C4-2B (cell line): ENCODE data around the gene CRYAB.

Source experiments
- H3K27ac ChIP-seq: fragments of 450-650 bp; 2 replicates; pipeline ENCODE4 v1.5.1; 2017
- CTCF ChIP-seq: fragments of 450-650 bp; conservative IDR thresholded peaks from 2 replicates; pipeline ENCODE4 v1.5.1; 2017; ENCODE audit warnings: mild to moderate bottlenecking
- ZFX ChIP-seq: fragments of 450-650 bp; IDR thresholded peaks from 2 replicates; pipeline ENCODE4 v1.6.1; 2017

Gene CRYAB

GRCh38 chr11:111911563-111912401, at the start of gene CRYAB:
Gene CRYAB, minus strand, starts transcription at chr11:111911770. Its CDS starts 46 bp downstream, at chr11:111911724.
- TF ChIP-seq CTCF (no peak), ZFX (no peak)
- H3K27ac ChIP-seq, result peak within 1 kb of the TSS; percentile 2; the same call in 1 of the 2 replicates

- TF ChIP-seq ZFX (no peak), CTCF (no peak)
- H3K27ac ChIP-seq, result no peak overlapping the region
Measured at GRCh38 chr11:111960916-111961315, 49.3 kb upstream of the CRYAB start.

- TF ChIP-seq ZFX (no peak), CTCF (no peak)
- no peak overlapping the region for H3K27ac ChIP-seq
Measured at GRCh38 chr11:111957663-111958444, 46.3 kb upstream of the CRYAB start.

GRCh38 chr11:111954154-111954553, 42.6 kb upstream of the CRYAB start:
- TF ChIP-seq CTCF, result no peak
- no peak for TF ChIP-seq ZFX
- no peak overlapping the region for H3K27ac ChIP-seq

- TF ChIP-seq CTCF (no peak), ZFX (no peak)
- H3K27ac ChIP-seq, result no peak overlapping the region
Measured at GRCh38 chr11:111951565-111951964, 40.0 kb upstream of the CRYAB start.

GRCh38 chr11:111949519-111950426, 38.2 kb upstream of the CRYAB start:
- H3K27ac ChIP-seq, result no peak overlapping the region
- no peak for TF ChIP-seq ZFX

- TF ChIP-seq ZFX, result no peak
- TF ChIP-seq CTCF, result no peak
- no peak overlapping the region for H3K27ac ChIP-seq
Measured at GRCh38 chr11:111947143-111947542, 35.6 kb upstream of the CRYAB start.
